Activated effector memory CD4-positive, alpha-beta T cell treated with anti-CD3 and anti-CD28 coated beads, Interleukin-2, amount 50 U/mL, for 16 hours (primary cell): ENCODE measurements around the gene MEIKIN.
"Not testable (repeated sequence)": the region's sequence is repeated elsewhere in the genome, so short reads cannot be mapped to it uniquely, and the experiment has no call there.

Experiments used
- DNase-seq: peaks from one replicate; pipeline ENCODE4 v3.0.0-alpha.2; 2020

The MEIKIN gene

DNA sequence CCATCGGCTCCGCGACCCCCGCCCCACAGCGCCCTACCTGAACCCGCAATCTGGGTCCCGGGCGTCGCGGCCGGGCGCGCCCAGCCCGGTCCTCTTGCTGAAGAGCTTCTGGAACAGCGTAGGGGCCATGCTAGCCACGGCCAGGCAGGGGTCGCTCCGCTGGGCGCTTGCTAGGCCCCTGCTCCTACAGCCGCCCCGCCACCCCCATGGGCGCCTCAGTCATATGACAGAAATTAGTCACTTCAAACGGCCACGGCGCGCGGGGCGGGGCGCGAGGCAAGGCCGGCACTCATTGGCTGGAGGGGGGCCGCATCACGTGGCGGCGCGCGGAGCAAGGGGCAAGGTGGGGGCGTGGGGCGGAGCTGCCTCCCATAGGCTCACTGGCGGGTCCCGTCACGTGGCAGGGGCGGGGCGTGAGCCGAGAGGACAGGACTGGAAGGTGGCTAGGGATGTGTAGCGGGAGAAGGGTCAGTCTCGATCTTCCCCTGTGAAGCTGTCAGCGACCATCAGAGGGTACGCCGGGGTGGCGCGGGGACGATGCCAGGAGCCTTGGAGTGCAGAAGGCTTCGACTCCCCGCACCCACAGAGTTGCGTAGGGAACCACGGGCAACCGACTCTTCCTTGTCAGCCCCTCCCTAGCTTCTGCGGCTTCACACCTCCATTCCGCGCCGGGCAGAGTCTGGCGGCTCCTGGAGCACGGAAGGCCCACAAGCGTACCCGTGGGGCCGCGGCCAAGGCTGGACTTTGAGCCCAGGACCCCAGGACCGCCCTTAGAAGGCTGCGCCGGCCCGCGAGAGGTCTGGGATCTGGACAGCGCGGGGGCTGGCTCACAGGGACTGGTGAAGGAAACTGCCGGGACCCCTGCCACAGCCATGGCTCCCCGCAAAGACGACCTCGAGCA is 148.4 kb downstream of the MEIKIN start, which contains the start of gene FNIP1:
Gene FNIP1, minus strand, starts transcription at position 225 of the 901 bp plus-strand sequence. Its CDS starts 96 bp downstream, at position 129.
- DNase-seq, result peak; percentile 100

GRCh38 chr5:131795879-131796792 is 149.3 kb downstream of the MEIKIN start:
- DNase-seq, result peak; percentile 76

- no peak for DNase-seq
These were observed 150.2 kb downstream of the MEIKIN start for GRCh38 chr5:131795228-131795627.

GRCh38 chr5:131794586-131794985 is 150.9 kb downstream of the MEIKIN start:
- no peak for DNase-seq

DNA sequence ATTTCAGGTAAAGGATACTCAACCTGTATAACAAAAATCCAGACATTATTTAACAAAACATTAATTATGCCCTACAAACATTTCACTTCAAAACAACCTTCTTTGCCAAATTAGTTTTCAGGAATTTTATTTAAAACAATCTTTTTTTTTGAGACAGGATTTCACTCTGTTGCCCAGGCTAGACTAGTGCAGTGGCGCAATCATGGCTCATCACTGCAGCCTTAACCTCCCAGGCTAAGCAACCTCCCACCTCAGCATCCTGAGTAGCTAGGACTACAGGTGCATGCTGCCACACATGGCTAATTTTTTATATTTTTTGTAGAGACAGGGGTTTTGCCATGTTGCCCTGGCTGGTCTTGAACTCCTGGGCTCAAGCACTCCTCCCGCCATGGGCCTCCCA is 152.6 kb downstream of the MEIKIN start:
- no peak for DNase-seq

DNA sequence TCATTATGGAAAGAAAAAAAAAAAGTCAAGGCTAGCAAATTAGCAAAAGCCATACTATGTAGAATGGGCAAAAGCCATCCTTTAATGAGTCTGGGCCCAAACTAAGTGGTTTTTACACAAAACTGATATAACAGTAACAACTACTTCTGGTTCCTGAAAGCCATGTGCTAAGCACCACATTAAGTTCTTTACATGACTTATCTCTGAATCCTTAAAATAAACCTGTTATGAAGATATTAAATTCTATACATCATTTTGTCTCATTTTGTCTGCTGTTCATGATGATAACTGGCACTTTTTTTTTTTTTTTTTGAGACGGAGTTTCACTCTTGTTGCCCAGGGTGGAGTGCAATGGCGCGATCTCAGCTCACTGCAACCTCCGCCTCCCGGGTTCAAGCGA is 153.6 kb downstream of the MEIKIN start:
- no peak for DNase-seq

GRCh38 chr5:131790550-131790949 is 154.9 kb downstream of the MEIKIN start:
- DNase-seq, result no peak

- DNase-seq, result no peak
These were observed 155.7 kb downstream of the MEIKIN start for GRCh38 chr5:131789765-131790164.

- DNase-seq, result no peak
These were observed 157.7 kb downstream of the MEIKIN start for GRCh38 chr5:131787736-131788135.

- DNase-seq, result no peak
These were observed 158.4 kb downstream of the MEIKIN start for GRCh38 chr5:131786900-131787692.

GRCh38 chr5:131786036-131786435 is 159.4 kb downstream of the MEIKIN start:
- no peak for DNase-seq

- no peak for DNase-seq
These were observed 161.6 kb downstream of the MEIKIN start for GRCh38 chr5:131783874-131784273.

DNA sequence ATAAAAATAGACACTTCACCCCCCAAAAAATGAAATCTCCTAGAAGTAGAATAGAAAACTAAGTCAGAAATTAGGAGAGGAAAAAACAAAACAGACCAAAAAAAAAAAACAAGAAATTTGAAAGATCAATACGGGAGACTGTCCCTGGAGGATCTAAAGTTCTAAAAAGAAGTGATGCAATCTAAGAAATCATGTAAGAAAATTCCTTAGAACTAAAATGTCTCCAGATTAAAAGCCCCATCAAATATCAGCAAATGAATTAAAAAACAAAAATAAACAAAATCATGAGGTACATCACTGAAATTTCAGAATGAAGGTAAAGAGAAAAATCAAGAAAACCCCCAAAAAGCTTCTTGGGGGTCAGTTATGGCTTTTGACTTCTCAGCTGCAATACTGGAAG is 162.1 kb downstream of the MEIKIN start:
- DNase-seq, result no peak

- no peak for DNase-seq
These were observed 162.7 kb downstream of the MEIKIN start for GRCh38 chr5:131782717-131783116.

DNA sequence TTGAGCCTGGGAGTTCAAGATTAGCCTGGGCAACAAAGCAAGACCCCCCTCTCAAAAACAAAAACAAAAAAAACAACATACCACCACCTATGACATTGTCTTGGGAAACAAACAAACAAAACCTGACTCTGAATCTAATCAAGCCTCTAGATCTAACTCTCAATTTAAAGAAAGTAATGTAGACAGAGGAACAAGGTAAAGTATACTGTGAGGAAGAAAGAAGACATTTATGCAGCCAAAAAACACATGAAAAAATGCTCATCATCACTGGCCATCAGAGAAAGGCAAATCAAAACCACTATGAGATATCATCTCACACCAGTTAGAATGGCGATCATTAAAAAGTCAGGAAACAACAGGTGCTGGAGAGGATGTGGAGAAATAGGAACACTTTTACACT is 167.3 kb downstream of the MEIKIN start:
- DNase-seq, result not testable (repeated sequence)

GRCh38 chr5:131776450-131776849 is 169.0 kb downstream of the MEIKIN start:
- DNase-seq, result no peak

DNA sequence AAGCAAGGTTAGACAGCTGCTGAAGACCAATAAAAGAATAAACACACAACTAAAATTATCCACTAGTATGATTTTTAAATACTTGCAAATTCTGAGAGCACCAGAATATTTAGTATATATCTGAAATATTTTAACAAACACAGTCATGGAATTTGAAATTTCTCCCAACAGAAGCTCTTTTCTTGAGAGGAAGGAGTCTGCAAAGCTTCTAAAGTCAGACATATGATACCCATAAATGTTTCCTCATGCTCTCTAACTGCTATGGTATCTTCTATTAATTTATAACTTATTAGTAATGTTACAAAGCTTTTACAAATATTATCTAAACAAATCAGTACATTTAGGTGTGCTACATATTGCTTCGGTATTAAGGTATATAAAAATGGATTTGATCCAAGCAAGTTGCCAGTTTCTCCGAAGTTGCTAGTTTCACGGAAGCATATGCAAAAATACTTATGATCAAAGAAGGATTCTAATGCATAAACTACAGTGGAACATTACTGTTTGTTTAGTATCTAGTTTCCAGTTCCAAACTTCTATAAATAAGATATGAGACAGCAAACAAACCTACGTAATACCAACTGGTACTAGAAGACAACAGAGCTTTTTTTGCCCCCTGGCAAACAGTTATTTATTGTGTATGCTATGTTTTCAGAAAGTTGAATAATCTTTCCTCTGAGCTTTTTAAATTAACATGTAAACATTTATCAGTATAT is 170.7 kb downstream of the MEIKIN start:
- DNase-seq, result no peak

DNA sequence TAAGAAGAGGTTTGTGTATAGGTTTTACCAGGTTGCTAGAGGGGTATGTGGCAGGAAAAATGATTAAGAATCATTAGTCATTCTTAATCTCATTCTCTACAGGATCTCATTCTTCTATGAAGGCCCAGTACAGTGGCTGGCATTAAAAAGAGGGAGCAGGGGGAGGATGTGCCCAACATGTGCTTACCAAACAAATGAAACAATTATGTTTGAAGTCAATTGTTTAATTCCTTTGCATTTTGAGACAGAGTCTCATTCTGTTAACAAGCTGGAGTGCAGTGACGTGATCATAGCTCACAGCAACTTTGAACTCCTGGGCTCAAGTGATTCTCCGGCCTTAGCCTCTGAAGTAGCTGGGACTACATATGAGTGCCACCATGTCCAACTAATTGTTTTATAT is 171.7 kb downstream of the MEIKIN start:
- DNase-seq, result no peak

- DNase-seq, result no peak
These were observed 173.8 kb downstream of the MEIKIN start for GRCh38 chr5:131771692-131772091.

DNA sequence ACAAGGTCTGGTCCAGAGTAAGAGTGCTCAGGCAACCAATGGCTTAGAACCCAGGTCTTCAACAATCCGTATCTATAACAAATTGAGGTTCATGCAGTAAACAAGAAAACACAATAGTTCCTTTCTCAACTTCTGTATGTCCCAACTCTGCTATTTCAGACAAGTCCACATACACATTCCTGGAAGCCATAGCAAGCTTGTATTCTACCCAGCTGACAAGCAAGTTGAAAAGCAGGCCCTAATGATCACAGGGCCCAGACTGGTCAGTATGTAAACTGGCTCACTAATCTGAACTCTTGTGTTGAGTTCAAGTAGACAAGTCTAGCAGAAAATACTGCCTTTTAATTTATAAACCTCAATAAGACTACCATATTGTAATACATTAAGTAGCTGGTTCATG is 175.5 kb downstream of the MEIKIN start:
- DNase-seq, result no peak

DNA sequence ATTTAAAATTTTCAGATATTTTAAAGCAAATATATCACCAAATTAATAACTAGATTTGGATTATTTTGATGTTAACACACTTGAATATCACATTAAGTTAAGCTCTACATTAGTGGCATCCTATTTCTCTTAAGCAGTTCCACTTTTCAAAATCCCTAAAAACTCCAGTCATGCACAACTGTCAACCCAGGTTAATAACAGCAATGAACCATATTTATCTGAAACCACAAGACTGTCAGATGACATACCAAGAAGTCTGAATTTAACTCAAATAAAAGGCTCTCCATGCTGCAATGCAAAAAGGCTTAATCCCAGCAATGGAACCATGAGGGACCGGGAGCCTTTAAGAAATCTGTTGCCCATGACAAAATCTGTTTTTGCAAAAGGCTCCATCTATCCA is 176.1 kb downstream of the MEIKIN start:
- DNase-seq, result no peak

DNA sequence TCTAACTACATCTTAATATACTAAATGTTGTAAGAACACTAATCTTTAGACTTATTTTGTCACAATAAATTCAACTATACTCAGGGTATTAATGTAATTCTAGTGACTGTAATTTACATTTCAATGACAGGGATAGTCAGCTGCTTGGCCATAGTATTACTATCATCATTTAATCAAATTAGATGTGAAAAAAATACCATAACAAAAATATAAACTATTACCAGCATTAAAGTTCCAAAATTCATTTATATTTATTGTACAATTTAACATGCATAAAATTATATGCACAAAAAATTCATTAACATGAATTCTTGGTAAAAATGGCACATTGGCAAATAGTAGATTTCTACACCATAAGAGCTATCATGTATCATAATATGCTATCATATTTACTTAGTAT is 177.6 kb downstream of the MEIKIN start:
- DNase-seq, result no peak
